Fibroblast of skin of right quadriceps (primary cell): ENCODE measurements around the gene FBXO42.

Source experiments
- DNase-seq: peaks from one replicate; pipeline ENCODE4 v3.0.0-alpha.2; 2013

FBXO42 gene

GRCh38 chr1:16351994-16352841 lies at the start of gene FBXO42:
Gene FBXO42, minus strand, starts transcription at chr1:16352480. Its CDS starts 37,062 bp downstream, at chr1:16315418.
- DNase-seq: peak; percentile 93

GRCh38 chr1:16398371-16398953 lies 46.2 kb upstream of the FBXO42 start:
- no peak for DNase-seq

- no peak for DNase-seq
Observed at GRCh38 chr1:16397120-16397519, 44.8 kb upstream of the FBXO42 start.

- peak; percentile 56 for DNase-seq
Observed at GRCh38 chr1:16396591-16396990, 44.3 kb upstream of the FBXO42 start.

GRCh38 chr1:16394977-16395376 lies 42.7 kb upstream of the FBXO42 start:
- no peak for DNase-seq

DNA sequence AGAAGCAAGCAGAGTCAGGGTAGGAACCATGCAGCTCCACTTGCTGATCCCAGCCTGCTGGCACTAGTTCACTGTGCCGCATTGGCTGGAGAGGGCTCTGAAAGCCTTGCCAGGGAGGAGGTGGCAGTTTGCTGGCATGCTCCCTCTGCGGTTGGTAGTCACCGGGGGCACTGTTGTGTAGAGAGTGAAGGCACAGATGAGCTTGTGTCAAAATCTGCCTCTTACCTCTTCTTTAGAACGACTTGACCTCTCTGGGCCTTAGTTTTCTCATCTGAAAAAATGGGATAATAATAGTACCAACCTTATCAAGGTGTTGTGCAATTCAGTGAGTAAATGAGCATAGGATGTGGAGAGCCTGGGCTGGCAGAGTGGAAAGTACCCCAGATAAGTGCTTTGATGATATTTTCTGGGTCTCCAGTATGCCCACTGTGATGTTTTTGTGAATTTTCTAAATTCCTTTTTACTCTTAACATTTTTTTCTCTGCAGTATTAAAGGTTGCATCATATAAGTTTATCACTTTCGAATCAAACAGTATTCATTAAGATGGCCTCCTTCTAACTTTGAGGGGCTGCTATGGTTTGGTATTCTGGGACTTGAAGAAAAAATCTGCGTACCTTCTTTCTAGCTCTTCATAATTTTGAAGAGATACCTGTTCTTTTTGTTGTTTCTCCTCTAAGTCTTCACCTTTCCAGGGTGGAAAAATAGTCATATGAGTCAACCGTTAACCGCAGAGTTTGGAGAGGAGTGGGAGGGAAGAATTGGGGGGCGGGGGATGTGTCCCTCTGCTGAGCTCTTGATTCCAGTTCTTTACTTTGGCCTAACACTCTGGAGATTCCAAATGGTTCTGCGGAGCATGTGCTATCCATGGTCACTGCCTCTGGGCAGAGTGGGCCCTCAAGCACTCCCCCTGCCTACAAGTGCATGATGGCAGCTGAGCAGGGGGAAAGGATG lies 41.6 kb upstream of the FBXO42 start:
- no peak for DNase-seq

- DNase-seq: no peak
Observed at GRCh38 chr1:16392740-16393569, 40.7 kb upstream of the FBXO42 start.

DNA sequence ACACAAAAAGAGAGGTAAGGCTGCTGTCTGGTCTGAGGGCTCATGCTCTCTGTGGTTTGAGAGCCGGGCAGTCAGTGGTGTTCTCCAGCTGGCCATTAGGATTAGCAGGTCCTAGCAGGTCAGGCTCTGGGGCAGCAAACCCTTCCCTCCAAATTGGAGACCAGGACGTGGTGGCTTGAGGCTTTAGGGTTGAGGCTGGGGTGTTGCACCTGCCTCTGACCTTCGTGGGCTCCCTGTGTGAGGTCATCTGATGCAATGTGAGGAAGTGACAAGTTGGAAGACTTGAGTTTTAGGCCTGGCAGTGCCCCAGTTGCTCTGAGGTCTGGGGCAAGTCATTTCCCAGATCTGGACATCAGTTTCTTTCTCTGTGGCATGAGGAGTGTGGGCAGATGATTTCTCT lies 39.1 kb upstream of the FBXO42 start:
- DNase-seq: no peak

- DNase-seq: no peak
Observed at GRCh38 chr1:16387201-16388188, 35.2 kb upstream of the FBXO42 start.

- DNase-seq: peak; percentile 53
Observed at GRCh38 chr1:16386454-16387113, 34.3 kb upstream of the FBXO42 start.

GRCh38 chr1:16385659-16386453 lies 33.6 kb upstream of the FBXO42 start:
- no peak for DNase-seq

GRCh38 chr1:16383888-16384287 lies 31.6 kb upstream of the FBXO42 start:
- no peak for DNase-seq

- no peak for DNase-seq
Observed at GRCh38 chr1:16380868-16381267, 28.6 kb upstream of the FBXO42 start.

GRCh38 chr1:16378443-16378842 lies 26.2 kb upstream of the FBXO42 start:
- DNase-seq: no peak

GRCh38 chr1:16376971-16377370 lies 24.7 kb upstream of the FBXO42 start:
- DNase-seq: no peak

DNA sequence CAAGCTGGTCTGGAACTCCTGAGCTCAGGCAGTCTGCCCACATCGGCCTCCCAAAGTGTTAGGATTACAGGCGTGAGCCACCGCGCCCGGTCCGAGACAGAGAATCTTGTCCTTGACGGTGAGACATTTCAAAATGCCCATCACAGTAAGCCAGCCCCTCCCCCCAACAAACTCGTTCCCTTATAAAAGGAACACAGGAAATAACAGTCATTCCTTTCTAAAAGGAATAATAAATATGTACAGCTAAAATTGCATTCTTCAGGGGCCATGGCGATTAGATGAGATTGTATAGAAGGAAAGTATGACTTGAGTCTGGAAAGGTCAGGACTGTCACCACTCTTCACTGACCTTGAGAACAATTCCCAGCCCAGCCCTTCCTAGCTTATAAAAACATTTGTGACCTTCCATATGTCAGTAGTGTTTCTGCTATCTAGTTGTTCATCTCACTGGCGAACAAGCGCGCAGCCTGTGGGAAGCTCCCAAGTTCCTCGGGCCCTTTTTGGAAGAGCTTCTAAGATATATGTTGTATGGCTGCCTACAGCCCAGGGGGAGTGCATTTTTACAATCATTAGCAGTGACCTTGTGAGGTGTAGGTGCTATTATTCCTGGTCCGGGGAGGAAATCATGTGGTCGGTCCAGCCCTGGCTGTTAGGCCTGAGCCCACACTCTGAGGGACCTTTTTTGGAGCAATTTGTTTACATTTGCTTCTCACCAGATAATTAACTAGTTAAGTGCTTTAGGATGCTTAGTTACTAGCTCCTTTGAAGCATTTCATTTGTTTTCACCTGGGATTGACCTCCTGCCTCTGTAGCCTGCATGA lies 23.5 kb upstream of the FBXO42 start:
- DNase-seq: peak; percentile 76

DNA sequence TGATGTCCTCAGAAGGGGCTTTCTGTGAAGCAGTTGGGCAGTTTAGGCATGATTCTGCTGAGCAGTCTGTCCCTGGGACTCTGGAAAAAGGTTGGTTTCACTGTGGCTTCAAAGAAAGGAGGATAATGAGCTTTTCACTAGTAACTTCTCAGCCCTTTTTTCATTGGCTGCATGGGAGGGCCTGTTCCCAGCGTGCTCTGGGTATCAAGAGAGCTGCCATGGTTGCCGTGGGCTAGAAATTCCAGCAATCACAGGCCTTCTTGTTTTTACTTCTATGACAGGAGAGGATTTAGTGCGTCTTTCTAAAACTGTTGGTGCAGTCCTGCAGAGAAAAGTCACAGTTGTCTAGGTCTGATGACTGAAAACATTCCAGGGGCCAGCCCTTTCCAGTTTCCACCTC lies 22.0 kb upstream of the FBXO42 start:
- no peak for DNase-seq

- peak; percentile 44 for DNase-seq
Observed at GRCh38 chr1:16372535-16373285, 20.4 kb upstream of the FBXO42 start.
